ENCODE measurements around the gene TWNK.

TWNK gene

GRCh38 chr10:101012525-101013364 is 25.4 kb downstream of the TWNK start:
- DNase-seq, result peak; percentile 46 to 80 (median 63)

DNA sequence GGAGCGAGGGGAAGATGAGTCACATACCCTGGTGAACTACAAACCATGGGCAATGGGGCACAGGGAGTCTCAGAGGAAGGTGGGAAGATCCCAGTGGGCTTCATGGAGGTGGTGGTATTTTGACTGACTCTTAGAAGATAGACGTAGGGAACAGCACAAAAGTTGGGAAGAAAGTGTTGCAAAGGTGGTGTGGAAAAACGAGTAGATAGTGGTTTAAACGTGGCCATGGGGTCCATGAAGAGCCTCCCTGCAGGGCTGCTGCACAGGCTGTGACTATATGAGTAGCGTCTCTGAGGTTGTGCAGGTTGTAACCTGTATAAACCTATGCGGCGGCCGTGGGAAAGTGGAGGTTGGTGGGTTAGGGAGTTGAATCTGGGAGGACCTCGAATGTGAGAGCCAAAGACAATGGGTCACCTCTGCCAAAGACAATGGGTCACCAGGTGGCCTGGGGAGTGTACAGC is 26.1 kb downstream of the TWNK start:
- no peak for DNase-seq

GRCh38 chr10:101014230-101014884 is 27.0 kb downstream of the TWNK start:
- DNase-seq, result peak; percentile 54 to 66 (median 58)

DNA sequence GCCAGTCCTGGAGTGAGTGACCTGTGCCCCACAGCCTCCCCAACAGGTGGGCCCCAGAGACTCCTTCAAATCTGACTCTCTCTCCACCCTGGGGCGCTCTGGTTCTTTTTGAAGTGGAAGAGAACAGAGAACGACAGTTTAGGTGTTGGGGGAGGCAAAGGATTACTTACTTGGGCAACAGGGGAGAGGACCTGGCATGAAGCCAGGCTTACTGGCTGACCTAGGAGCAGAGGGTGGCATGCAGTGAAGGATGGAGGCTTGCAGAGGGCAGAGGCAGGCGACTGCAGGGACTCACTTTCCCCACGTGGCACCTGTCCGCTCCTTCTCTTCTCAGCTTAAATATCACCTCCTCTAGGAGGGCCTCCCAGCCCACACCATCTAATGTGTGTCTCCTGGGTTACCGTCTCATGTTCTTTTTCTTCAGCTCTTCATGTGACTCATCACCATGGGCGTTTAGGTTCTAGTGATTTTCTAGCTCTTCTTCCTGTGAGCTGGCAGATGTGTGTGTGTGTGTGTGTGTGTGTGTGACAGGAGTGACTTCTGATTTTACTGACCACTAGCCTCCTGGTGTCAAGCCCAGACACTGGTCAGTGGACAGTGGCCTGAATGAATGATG is 27.7 kb downstream of the TWNK start:
- no peak for DNase-seq

GRCh38 chr10:101015582-101015973 is 28.2 kb downstream of the TWNK start:
- DNase-seq, result no peak

DNA sequence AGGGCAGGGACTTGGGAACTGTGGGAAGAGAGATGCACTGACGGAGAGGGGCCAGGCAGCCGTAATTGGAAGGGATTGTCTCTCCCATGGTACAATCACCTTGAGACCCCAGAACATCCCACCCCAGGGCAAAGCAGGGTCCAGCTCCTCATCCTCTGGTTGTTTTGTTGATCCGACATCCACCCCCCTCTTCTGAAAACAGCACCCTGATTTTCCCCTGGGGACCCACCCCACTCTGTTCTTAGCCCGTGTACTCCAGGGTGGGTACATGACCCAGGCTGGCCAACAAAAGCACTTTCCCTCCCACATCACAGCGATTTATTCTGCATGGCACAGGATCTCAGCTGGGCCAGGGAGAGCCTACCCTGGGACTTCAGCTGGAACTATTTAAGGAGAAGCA is 29.5 kb downstream of the TWNK start:
- no peak for DNase-seq

- DNase-seq, result no peak
Measured at GRCh38 chr10:101018118-101018599, 30.8 kb downstream of the TWNK start.

DNA sequence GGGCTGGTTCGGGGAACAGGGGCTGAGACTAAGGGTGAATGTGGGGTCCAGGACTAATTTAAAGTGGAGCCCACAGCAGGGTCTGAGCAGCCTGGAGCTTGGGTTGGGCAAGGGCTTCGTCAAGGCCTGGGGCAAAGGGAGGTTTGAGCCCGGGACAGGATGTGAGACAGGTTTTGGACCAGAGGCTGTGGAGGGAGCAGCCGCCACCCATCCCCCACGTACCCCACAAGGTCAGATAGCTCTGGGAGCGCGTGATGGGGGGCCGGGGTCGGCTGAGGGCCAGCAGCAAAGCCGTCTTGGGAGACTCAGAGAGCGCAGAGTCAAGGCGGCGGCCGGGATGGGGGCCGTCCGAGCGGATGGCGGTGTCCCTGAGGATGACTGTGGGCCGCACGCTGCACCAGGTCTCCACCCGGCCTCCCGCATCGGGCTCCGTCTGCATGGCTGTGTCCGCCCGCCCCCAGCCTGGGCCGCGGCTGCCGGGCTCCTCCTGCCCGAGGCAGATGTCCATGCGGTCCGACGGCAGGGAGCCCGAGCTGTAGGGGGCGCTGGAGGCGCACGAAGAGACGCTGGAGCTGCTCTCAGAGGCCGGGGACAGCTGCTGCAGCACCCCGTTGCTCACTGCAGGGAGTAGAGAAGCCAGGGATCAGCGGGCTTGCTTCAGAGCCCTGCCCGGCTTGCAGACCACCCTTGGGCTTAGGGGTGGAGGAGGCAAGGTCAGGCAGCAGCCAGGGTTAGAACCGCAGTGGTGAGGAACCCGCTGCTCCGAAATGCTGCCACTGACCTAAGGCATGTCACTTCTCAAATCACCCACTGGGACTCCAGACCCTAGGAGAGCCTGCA is 31.5 kb downstream of the TWNK start:
- peak; percentile 35 to 75 (median 55) for DNase-seq

DNA sequence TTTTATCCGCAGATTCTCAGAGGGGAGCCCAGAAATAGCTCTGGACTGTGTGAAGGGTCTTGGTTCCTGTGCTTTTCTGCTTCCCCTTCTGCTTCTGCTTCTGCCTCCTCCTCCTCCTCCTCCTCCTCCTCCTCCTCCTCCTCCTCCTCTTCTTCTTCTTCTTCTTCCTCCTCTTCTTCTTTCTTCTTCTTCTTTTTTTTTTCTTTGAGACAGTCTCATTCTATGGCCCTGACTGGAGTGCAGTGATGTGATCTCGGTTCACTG is 32.0 kb downstream of the TWNK start:
- no peak for DNase-seq

- no peak for DNase-seq
Measured at GRCh38 chr10:101020427-101021075, 33.2 kb downstream of the TWNK start.

DNA sequence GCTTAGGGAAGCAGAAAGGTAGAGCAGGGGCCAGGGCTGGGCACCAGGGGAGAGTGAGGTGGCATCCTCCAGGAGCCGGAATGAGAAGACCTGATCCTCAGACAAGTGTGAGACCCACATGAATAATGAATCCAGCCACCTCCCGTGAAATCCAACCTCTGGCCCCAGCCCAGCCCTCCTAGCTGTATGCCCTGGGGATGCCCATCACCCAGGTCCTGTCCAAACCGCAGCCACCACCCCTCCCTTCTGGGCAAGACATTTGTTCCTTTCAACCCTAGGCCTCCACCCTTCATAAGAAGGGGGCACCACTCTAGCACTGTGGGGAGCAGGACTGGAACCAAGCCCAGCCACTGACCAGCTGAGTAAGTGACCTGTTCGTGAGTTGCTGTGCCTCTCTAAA is 33.9 kb downstream of the TWNK start:
- DNase-seq, result no peak

- no peak for DNase-seq
Measured at GRCh38 chr10:101021692-101022251, 34.4 kb downstream of the TWNK start.

DNA sequence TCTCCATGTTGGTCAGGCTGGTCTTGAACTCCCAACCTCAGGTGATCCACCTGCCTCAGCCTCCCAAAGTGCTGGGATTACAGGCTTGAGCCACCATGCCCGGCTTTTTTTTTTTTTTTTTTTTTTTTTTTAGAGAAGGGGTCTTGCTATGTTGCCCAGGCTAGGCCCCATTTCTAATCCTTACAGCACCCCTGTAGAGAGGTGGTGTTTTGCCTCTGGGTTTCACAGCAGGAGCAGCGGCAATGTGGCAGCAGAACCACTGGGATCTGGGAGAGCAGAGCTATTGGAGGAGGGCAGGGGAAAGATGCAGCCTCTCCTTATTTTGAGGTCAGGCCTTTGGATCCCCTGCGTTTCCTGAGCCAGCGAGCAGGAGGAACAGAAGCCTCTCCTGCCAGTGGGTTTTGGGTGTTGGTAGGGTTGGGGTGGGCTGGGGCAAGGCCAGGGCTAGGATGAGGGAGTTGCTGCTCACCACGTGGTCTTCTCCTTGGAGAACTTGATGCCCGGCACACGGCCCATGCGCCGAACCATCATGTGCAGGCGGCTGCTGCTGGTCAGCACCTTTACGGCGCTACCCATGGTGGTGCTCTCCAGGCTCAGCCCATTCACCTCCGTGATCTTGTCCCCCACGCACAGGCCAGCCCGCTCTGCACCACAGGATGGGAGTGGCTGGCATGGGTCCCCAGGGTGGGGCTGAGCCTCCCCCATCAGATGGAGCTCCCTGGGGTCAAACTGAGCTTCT is 35.8 kb downstream of the TWNK start:
- DNase-seq, result no peak

GRCh38 chr10:101027106-101027720 is 39.9 kb downstream of the TWNK start:
- DNase-seq, result no peak

- DNase-seq, result no peak
Measured at GRCh38 chr10:101028446-101029337, 41.3 kb downstream of the TWNK start.

- DNase-seq, result no peak
Measured at GRCh38 chr10:101029520-101030295, 42.4 kb downstream of the TWNK start.

DNA sequence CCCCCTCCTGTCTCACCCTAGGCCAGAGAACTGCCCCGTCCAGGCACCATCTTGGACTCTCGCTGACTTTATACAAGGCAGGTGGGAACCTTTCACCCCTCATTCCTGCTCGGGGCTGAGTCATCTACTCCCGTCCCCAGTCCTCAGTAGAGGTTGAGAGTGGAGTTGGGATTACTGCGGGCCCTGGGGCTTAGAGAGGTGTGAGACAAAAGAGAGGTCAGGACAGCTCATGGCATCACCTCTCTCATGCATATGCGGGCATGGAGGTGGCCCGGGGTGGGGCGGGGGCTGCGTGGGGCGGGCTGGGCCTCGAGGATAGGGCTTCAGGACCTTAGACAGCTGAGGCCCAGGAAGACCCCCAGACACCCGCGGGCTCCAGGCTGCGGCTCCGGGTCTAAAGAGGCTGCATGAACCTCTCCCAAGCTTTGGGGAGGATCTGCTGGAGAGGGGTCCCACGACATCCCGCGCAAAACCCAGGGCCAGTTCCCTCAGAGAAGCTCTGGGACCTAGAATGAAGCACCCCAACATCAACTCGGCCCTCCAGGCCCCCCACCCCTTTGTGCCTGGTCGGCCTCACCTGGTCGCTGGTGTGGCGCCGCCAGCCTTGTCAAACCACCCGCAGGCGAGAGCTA is 43.3 kb downstream of the TWNK start:
- no peak for DNase-seq

- peak; percentile 93 to 97 (median 94) for DNase-seq
Measured at GRCh38 chr10:101031128-101031795, 43.9 kb downstream of the TWNK start, which contains the start of the genes PDZD7 and SFXN3. PDZD7 (minus strand) TSS chr10:101031129; CDS start chr10:101030219, 910 bp downstream. SFXN3 (plus strand) TSS chr10:101031234; CDS start chr10:101034695, 3,461 bp downstream.
